DND-41 (cell line): ENCODE measurements around the gene ZNF669.
A peak's percentile ranks its signal among the peaks of the same experiment; 100 is the strongest.

Experiments
- ATAC-seq: fragments of 200-7000 bp; cut with Tn5 transposase; 3 replicates; pipeline ENCODE4 v1.9.1; 2021; ENCODE audit warnings: low read depth; ENCODE audit not compliant: insufficient read depth
- DNase-seq: peaks from one replicate; pipeline ENCODE4 v3.0.0-alpha.2; 2020
- H2AFZ ChIP-seq: 2 replicates; pipeline ENCODE4 v1.6.0; 2012; ENCODE audit warnings: low read depth, low read length
- H3K27ac ChIP-seq: 2 replicates; pipeline ENCODE4 v1.5.1; 2012; ENCODE audit warnings: low read length, inconsistent platforms
- H3K27me3 ChIP-seq: fragments of 200-600 bp; sonication (generic); 2 replicates; pipeline ENCODE4 v1.6.0; 2012; ENCODE audit warnings: low read length, mild to moderate bottlenecking, inconsistent platforms; ENCODE audit not compliant: insufficient read depth, poor library complexity
- H3K36me3 ChIP-seq: 2 replicates; pipeline ENCODE4 v1.5.1; 2012; ENCODE audit warnings: low read length, inconsistent platforms; ENCODE audit not compliant: insufficient read depth
- H3K4me1 ChIP-seq: 2 replicates; pipeline ENCODE4 v1.5.1; 2012; ENCODE audit warnings: mild to moderate bottlenecking, low read length; ENCODE audit not compliant: insufficient read depth
- H3K4me2 ChIP-seq: 2 replicates; pipeline ENCODE4 v1.6.0; 2012; ENCODE audit warnings: mild to moderate bottlenecking, moderate library complexity, low read length, inconsistent platforms; ENCODE audit not compliant: insufficient read depth
- H3K4me3 ChIP-seq, 2 experiments: fragments of 200-600 bp in 1 of 2; shearing (Covaris generic) in 1 of 2; 2 replicates each; pipeline ENCODE4 v1.5.1; 2012 to 2016; ENCODE audit warnings: inconsistent platforms in 2 of 2, low read length in 2 of 2, mild to moderate bottlenecking in 2 of 2, low read depth in 1 of 2, moderate library complexity in 1 of 2
- H3K79me2 ChIP-seq: 2 replicates; pipeline ENCODE4 v1.6.0; 2012; ENCODE audit warnings: low read length, inconsistent platforms; ENCODE audit not compliant: insufficient read depth
- H3K9ac ChIP-seq: 2 replicates; pipeline ENCODE4 v1.6.0; 2012; ENCODE audit warnings: low read depth, mild to moderate bottlenecking, inconsistent platforms, low read length, moderate library complexity
- H3K9me3 ChIP-seq: 2 replicates; pipeline ENCODE4 v1.5.1; 2012; ENCODE audit warnings: low read length, moderate library complexity, mild to moderate bottlenecking, inconsistent platforms; ENCODE audit not compliant: insufficient read depth, severe bottlenecking
- H4K20me1 ChIP-seq: 2 replicates; pipeline ENCODE4 v1.6.0; 2012; ENCODE audit warnings: low read length; ENCODE audit not compliant: insufficient read depth
- EZH2 ChIP-seq: IDR thresholded peaks from 3 replicates; pipeline ENCODE4 v1.6.1; 2012; ENCODE audit warnings: borderline replicate concordance, low read depth, mild to moderate bottlenecking, moderate library complexity, low read length, inconsistent platforms; ENCODE audit not compliant: severe bottlenecking
- TF ChIP-seq, protein P1 (sequence below): IDR thresholded peaks from 2 replicates; pipeline ENCODE4 v1.5.1; 2012; ENCODE audit warnings: borderline replicate concordance, low read length, moderate library complexity, mild to moderate bottlenecking; ENCODE audit not compliant: poor library complexity, severe bottlenecking; ENCODE audit errors: extremely low read depth

Gene ZNF669

DNA sequence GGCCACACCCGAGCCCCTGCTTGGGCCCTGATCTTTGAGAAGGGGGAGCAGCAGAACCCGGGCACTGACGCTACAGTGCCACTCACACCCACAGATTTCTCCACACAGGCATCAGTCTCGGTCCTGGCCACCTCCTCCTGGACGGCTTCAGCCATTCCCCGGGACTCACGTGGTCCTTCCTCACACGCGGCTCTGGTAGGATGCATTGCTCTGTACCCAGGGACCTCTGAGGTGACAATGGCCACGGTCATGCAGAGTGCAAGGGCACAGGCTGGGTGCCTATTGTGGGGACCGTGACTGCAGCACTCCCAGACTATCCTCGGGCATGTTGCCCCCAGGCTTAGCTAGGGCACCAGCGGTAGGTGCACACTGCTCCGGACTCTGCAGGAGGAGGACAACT, 13.7 kb downstream of the ZNF669 start:
- Histone ChIP-seq H3K9me3 (no peaks in the 10 kb centered on the region), H3K4me1 (no peaks in the 10 kb centered on the region), H3K79me2 (no peaks in the 10 kb centered on the region), H3K27ac (no peak overlapping the region), H3K4me3 (no peak overlapping the region), H3K36me3 (no peaks in the 10 kb centered on the region), H3K27me3 (no peaks in the 10 kb centered on the region), H3K9ac (no peak overlapping the region), H2AFZ (no peak overlapping the region), H4K20me1 (no peaks in the 10 kb centered on the region), H3K4me2 (no peak overlapping the region)
- no peak for TF ChIP-seq EZH2
- TF ChIP-seq, protein P1, sequence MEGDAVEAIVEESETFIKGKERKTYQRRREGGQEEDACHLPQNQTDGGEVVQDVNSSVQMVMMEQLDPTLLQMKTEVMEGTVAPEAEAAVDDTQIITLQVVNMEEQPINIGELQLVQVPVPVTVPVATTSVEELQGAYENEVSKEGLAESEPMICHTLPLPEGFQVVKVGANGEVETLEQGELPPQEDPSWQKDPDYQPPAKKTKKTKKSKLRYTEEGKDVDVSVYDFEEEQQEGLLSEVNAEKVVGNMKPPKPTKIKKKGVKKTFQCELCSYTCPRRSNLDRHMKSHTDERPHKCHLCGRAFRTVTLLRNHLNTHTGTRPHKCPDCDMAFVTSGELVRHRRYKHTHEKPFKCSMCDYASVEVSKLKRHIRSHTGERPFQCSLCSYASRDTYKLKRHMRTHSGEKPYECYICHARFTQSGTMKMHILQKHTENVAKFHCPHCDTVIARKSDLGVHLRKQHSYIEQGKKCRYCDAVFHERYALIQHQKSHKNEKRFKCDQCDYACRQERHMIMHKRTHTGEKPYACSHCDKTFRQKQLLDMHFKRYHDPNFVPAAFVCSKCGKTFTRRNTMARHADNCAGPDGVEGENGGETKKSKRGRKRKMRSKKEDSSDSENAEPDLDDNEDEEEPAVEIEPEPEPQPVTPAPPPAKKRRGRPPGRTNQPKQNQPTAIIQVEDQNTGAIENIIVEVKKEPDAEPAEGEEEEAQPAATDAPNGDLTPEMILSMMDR: no peak
- 0 out of 3 replicates have a peak, but pooled peaks have one; percentile 11 for ATAC-seq
- DNase-seq: no peak

DNA sequence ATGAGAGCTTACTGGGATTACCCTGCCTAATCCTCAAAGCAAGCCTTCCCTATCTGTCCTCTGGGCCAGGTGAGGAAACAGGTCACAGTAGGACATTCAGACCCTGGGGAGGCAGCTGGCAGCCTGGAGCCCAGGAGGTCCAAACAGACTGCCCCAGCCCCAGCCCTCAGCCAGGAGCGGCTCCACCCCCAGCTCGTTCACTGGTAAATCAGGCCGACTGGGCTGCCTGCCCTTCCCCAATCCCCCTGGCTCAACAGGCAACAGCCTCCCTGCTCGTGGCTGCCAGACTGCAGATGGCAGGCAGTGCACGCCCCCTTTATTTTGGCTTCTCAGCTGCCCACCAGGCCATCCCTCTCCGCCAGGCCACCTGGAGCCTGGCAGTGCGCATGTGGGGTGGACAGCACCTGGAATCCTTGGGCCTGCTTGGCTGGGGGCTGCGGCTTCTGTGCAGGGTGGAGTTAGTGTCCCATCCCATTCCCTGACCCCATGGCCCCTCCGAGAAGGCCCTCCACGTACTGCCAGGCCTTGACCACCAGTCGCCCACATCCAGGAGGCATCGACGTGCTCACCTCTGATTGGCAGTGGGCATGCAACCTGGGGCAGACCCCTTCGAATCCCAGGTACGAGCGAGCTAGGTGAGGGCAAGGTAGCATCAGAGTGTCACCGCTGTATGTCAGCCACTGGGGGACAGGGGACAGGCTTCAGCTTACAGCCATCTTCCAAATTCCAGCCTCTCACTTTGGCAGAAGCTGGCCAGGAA, 14.4 kb downstream of the ZNF669 start:
- H3K36me3 ChIP-seq: no peaks in the 10 kb centered on the region
- no peak for DNase-seq
- no peaks in the 10 kb centered on the region for H3K9me3 ChIP-seq
- no peak overlapping the region for H3K27ac ChIP-seq
- no peak for TF ChIP-seq EZH2
- TF ChIP-seq, protein P1: no peak
- no peaks in the 10 kb centered on the region for H3K4me1 ChIP-seq
- no peak overlapping the region for H3K4me2 ChIP-seq
- no peaks in the 10 kb centered on the region for H4K20me1 ChIP-seq
- H3K27me3 ChIP-seq: no peaks in the 10 kb centered on the region
- H2AFZ ChIP-seq: no peak overlapping the region
- H3K4me3 ChIP-seq: no peak overlapping the region
- ATAC-seq: no peak
- H3K9ac ChIP-seq: no peak overlapping the region
- H3K79me2 ChIP-seq: no peaks in the 10 kb centered on the region

DNA sequence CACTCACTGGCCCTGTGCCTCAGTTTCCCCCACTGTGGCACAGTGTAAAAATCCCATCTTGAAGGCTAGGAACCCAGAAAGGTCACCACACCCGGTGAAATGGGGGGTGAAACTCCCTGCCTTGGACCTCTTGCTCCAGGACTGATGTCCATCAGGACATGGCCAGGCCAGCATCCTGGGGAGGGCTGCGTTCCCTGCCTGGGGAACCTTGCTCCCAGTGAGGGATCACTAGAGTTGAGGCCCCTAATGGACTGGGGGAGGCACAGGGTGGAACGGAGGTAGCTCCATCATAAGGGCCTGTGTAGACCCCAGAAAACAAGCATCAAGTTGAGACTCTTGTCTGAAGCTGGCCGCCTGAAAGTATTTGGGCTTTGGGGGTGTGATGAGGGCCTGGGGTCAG, 15.2 kb downstream of the ZNF669 start:
- H3K9ac ChIP-seq: no peak overlapping the region
- ATAC-seq (no peak), DNase-seq (no peak)
- no peaks in the 10 kb centered on the region for H3K27me3 ChIP-seq
- no peaks in the 10 kb centered on the region for H3K79me2 ChIP-seq
- H2AFZ ChIP-seq: no peak overlapping the region
- TF ChIP-seq, protein P1: no peak
- TF ChIP-seq EZH2: no peak
- H3K27ac ChIP-seq: no peak overlapping the region
- no peaks in the 10 kb centered on the region for H3K4me1 ChIP-seq
- H3K4me3 ChIP-seq: no peak overlapping the region
- H4K20me1 ChIP-seq: no peaks in the 10 kb centered on the region
- no peaks in the 10 kb centered on the region for H3K36me3 ChIP-seq
- no peak overlapping the region for H3K4me2 ChIP-seq
- H3K9me3 ChIP-seq: no peaks in the 10 kb centered on the region
